ENCODE data around the gene C19orf44.

Gene C19orf44

DNA sequence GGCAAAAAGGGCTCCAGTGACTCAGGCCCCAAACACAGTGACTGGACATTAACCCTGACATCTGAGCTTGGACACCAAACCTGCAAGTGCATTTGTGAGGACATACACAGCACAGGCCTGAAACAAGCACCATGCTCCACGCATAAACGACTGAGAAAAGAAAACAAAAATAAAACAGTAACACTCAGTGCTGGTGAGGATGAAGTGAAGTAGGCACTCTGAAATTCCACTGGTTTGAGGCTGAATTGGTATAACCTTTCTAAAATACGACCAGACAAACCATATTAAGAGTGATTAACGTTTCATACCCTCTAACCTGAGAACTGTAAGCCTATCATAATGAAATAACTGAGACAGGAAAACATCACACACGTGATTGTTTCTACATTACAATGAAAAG is 70.5 kb downstream of the C19orf44 start:
- Histone ChIP-seq H3K79me2 (ENCODE audit: insufficient read depth, low read depth) (peaks cover 23% of the 10 kb centered on the region; the same call in 1 of the 2 replicates), H3K4me1 (ENCODE audit: low read depth, poor library complexity, severe bottlenecking) (peaks cover 7% of the 10 kb centered on the region), H3K36me3 (ENCODE audit: insufficient read depth) (no peaks in the 10 kb centered on the region; the same call in 1 of the 2 replicates), H2AFZ (ENCODE audit: low read depth) (no peak overlapping the region), H3K9ac (no peak overlapping the region), H3K27ac (no peak overlapping the region), H4K20me1 (ENCODE audit: insufficient read depth) (no peaks in the 10 kb centered on the region), H3K27me3 (ENCODE audit: insufficient read depth, low read depth) (no peaks in the 10 kb centered on the region), H3K4me2 (no peak overlapping the region), H3K4me3 (IDR thresholded peaks at IDR 0.05; ENCODE audit: insufficient read depth, low read depth, low read length) (no peak overlapping the region)
- no peak for TF ChIP-seq CTCF (conservative IDR thresholded peaks at IDR 0.05; ENCODE audit: low read depth, low read length)

DNA sequence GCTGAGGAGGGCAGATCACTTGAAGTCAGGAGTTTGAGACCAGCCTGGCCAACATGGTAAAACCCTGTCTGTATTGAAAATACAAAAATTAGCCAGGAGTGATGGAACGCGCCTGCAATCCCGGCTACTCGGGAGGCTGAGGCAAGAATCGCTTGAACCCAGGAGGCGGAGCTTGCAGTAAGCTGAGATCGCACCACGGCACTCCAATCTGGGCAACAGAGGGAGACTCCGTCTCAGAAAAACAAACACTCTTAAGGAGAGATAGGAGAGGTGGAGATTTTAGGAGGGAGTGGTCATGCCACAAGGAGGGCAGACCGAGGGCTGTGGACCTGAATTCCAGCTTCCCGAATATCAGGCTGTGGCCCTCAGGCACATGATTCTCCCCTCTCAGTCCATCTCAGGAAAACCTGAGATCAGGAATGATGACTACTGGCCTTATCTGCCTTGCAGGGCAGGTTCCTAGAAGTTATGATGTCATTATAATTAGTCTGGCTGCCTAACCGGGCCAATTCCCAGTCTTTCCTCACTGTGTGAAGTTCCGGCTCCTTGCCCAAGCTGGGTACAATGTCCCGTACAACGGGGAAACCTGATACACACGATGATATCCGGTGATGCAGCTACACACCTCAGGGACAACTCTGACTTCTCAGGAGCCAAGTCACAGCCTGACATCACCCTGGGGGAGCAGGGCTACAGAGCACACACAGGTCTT is 73.6 kb downstream of the C19orf44 start:
- no peak overlapping the region for H3K27ac ChIP-seq
- no peak overlapping the region for H3K4me3 ChIP-seq (IDR thresholded peaks at IDR 0.05; ENCODE audit: insufficient read depth, low read depth, low read length)
- no peaks in the 10 kb centered on the region for H4K20me1 ChIP-seq (ENCODE audit: insufficient read depth)
- H2AFZ ChIP-seq (ENCODE audit: low read depth) = no peak overlapping the region
- no peaks in the 10 kb centered on the region for H3K27me3 ChIP-seq (ENCODE audit: insufficient read depth, low read depth)
- H3K4me2 ChIP-seq = no peak overlapping the region
- peaks cover 22% of the 10 kb centered on the region for H3K4me1 ChIP-seq (ENCODE audit: low read depth, poor library complexity, severe bottlenecking)
- H3K79me2 ChIP-seq (ENCODE audit: insufficient read depth, low read depth) = peaks cover 47% of the 10 kb centered on the region; the same call in 1 of the 2 replicates
- TF ChIP-seq CTCF (conservative IDR thresholded peaks at IDR 0.05; ENCODE audit: low read depth, low read length) = no peak
- no peak overlapping the region for H3K9ac ChIP-seq
- no peaks in the 10 kb centered on the region; the same call in 1 of the 2 replicates for H3K36me3 ChIP-seq (ENCODE audit: insufficient read depth)

Data from KMS-11 (cell line).